Astrocyte of the spinal cord (primary cell): ENCODE data around the gene MSRB3.

Source experiments
- DNase-seq: peaks from one replicate; pipeline ENCODE4 v3.0.0; 2011; ENCODE audit warnings: low read depth, low spot score
- H3K4me3 ChIP-seq: 2 replicates; pipeline ENCODE4 v1.5.1; 2011; ENCODE audit warnings: low read depth, mild to moderate bottlenecking, low read length, moderate library complexity
- in situ Hi-C: cut with HindIII; loops from 2 replicates; pipeline ENCODE4 v1.10.0; 2017; ENCODE audit warnings: low sequenced_read_pairs
- TF ChIP-seq, protein P1 (sequence below): IDR thresholded peaks from 2 replicates; pipeline ENCODE4 v1.5.1; 2012; ENCODE audit warnings: low read depth, mild to moderate bottlenecking, low read length, inconsistent platforms

The MSRB3 gene

GRCh38 chr12:65362234-65363031, 84.0 kb downstream of the MSRB3 start:
- no peak for DNase-seq
- H3K4me3 ChIP-seq: no peak overlapping the region
- in situ Hi-C loops: no loop called here
- TF ChIP-seq, protein P1, sequence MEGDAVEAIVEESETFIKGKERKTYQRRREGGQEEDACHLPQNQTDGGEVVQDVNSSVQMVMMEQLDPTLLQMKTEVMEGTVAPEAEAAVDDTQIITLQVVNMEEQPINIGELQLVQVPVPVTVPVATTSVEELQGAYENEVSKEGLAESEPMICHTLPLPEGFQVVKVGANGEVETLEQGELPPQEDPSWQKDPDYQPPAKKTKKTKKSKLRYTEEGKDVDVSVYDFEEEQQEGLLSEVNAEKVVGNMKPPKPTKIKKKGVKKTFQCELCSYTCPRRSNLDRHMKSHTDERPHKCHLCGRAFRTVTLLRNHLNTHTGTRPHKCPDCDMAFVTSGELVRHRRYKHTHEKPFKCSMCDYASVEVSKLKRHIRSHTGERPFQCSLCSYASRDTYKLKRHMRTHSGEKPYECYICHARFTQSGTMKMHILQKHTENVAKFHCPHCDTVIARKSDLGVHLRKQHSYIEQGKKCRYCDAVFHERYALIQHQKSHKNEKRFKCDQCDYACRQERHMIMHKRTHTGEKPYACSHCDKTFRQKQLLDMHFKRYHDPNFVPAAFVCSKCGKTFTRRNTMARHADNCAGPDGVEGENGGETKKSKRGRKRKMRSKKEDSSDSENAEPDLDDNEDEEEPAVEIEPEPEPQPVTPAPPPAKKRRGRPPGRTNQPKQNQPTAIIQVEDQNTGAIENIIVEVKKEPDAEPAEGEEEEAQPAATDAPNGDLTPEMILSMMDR: no peak

GRCh38 chr12:65364046-65364445, 85.6 kb downstream of the MSRB3 start:
- no peak overlapping the region for H3K4me3 ChIP-seq
- in situ Hi-C loops: no loop called here
- DNase-seq: no peak
- TF ChIP-seq, protein P1: no peak

- no peak overlapping the region for H3K4me3 ChIP-seq
- TF ChIP-seq, protein P1: no peak
- DNase-seq: no peak
- in situ Hi-C loops: no loop called here
Observed at GRCh38 chr12:65367396-65367795, 88.9 kb downstream of the MSRB3 start.

DNA sequence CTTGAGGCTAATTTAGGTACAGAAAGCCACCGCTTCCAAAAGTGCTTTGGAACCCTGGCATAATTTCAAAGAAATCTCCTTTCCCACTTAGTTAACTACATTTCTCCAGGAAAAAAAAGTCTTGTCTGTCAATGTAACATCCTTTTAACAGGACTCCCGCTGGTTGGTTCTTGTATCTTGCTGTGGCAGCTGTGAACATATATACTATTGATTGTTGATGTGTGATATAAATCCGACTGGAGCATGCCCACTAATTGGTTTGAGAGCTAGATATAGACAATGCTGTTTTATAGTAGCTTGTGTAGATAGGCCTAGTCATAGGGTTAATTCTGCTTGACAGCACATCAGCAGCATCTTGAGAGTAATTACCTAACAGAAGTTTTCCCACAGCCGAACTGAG, 89.6 kb downstream of the MSRB3 start:
- no peak for DNase-seq
- TF ChIP-seq, protein P1: no peak
- in situ Hi-C loops: no loop called here
- no peak overlapping the region for H3K4me3 ChIP-seq

DNA sequence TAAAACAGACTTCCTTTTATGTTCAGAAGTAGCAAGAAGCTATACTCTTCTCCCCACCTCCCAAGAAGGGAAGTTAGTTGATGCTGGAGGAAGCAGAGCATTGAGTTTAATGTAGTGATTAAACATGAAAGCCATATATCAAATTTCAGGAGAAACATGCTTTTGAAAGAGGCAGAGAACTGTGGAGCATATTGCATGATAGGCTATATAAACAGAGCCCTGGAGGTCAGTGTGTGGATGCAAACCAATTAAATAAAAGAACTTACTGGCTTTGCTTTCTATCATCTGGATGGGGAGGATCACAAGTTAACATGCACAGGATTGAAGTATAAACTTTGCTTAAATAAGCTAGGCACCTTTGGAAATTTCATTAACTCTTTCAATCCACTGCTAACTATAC, 94.1 kb downstream of the MSRB3 start:
- DNase-seq: no peak
- H3K4me3 ChIP-seq: no peak overlapping the region
- TF ChIP-seq, protein P1: no peak
- in situ Hi-C loops: no loop called here

DNA sequence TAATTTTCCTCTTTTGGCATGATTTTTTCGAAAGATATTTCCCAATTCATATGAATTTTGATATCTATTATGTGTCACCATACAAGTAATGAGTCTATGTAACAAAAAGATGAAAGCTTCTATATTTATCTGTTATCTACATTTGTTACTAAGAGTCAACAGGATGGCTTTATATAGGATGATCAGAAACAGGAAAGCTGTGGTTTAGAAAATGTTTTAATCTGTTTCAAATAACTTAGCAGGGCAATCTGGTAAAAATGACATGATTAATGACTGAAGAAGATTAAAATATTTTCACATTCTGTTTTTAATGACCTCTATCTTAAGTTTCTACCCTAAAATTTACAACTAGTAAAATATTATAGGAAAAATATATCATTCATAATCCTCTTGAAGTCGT, 105.8 kb downstream of the MSRB3 start:
- in situ Hi-C loops: no loop called here
- no peak for DNase-seq
- H3K4me3 ChIP-seq: no peak overlapping the region
- TF ChIP-seq, protein P1: no peak
